Right atrium auricular region (tissue), 2 donors: ENCODE data around the gene POR. TPM values are rescaled to one million over a fixed set of nuclear protein-coding genes. Genes with fewer than 3 reads are reported as not detected.

ENCODE experiments used
- DNase-seq: peaks from one replicate; pipeline ENCODE4 v3.0.0-alpha.2; 2019; ENCODE audit warnings: low spot score
- H3K27ac ChIP-seq, 2 donors: fragments of 200-600 bp; sonication (generic); 1 replicate in 1 of 2; 2 replicates in 1 of 2; pipeline ENCODE4 v1.5.1; 2016 to 2019
- H3K27me3 ChIP-seq, 2 donors: fragments of 200-600 bp; sonication (generic); one replicate each; pipeline versions ENCODE4 v1.5.1 to v1.6.0; 2017 to 2019
- H3K36me3 ChIP-seq: fragments of 200-600 bp; sonication (generic); one replicate; pipeline ENCODE4 v1.5.1; 2016
- H3K4me1 ChIP-seq, 2 donors: fragments of 200-600 bp; sonication (generic); one replicate each; pipeline versions ENCODE4 v1.5.1 to v1.6.0; 2017 to 2019
- H3K4me3 ChIP-seq, 2 donors: fragments of 200-600 bp; sonication (generic); 1 replicate in 1 of 2; 2 replicates in 1 of 2; pipeline ENCODE4 v1.5.1; 2017 to 2019; ENCODE audit warnings: mild to moderate bottlenecking in 1 of 2, moderate library complexity in 1 of 2
- H3K9me3 ChIP-seq, 2 donors: fragments of 200-600 bp; sonication (generic); one replicate each; pipeline ENCODE4 v1.5.1; 2019
- CTCF ChIP-seq, 2 donors: fragments of 200-600 bp; sonication (generic); IDR thresholded peaks; one replicate each; pipeline ENCODE4 v1.5.1; 2019; ENCODE audit warnings: antibody characterized with exemption in 2 of 2
- total RNA-seq, 2 donors: library from RNA; depleted of rRNA; stranded (reverse); fragments of >200 nt; gene quantifications; one replicate each; pipeline ENCODE4 v1.1.0, GENCODE V29; 2016

POR gene
- total RNA-seq, 2 donors from 2014 or later, result 53.4 to 85.3 TPM

DNA sequence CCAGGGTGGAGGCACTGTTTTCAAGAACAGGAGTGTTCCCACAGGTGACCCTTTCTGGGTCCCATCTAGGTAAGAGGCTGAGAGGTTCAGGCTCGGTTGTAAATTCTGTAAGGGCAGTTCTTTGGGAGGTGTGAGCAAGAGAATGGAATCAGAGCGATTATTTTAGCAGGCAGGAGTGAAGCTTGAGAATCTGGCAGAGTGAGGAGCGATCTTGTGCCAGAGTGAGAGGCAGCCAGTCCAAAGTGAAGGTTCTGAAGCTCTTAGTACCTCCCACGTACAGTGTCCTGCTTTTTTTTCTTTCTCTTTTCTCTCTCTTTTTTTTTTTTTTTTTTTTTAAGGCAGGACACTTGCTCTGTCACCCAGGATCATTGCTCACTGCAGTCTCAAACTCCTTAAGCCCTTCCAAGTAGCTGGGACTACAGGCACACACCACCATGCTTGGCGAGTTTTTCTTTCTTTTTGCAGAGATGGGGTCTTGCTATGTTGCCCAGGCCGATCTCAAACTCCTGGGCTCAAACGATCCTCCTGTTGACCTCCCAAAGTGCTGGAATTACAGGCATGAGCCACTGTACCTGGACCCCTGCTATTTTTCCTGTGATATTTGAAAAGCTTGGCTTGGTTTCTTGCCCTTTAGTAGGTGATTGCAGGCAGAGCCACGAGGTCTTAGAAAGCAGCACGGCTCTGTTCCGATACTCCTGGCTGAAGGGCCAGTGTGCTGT is 10.9 kb downstream of the POR start:
- H3K36me3 ChIP-seq, result peaks cover 7% of the 10 kb centered on the region
- DNase-seq, result no peak
- H3K4me1 ChIP-seq, result peaks cover 0 to 32% of the 10 kb centered on the region in 2 donors
- H3K9me3 ChIP-seq, result no peaks in the 10 kb centered on the region
- H3K4me3 ChIP-seq, result no peak overlapping the region
- no peak for TF ChIP-seq CTCF (IDR thresholded peaks at IDR 0.05)
- peak overlapping the region; percentile 29 to 67 for H3K27ac ChIP-seq
- H3K27me3 ChIP-seq, result no peaks in the 10 kb centered on the region

GRCh38 chr7:75928568-75928914 is 13.6 kb downstream of the POR start:
- DNase-seq, result no peak
- Histone ChIP-seq H3K27ac (no peak overlapping the region), H3K36me3 (peaks cover 7% of the 10 kb centered on the region), H3K27me3 (no peaks in the 10 kb centered on the region), H3K4me3 (no peak overlapping the region), H3K9me3 (no peaks in the 10 kb centered on the region), H3K4me1 (peaks cover 0 to 16% of the 10 kb centered on the region in 2 donors)
- TF ChIP-seq CTCF (IDR thresholded peaks at IDR 0.05), result no peak

GRCh38 chr7:75931680-75932079 is 16.7 kb downstream of the POR start:
- Histone ChIP-seq H3K4me1 (no peaks in the 10 kb centered on the region), H3K27ac (no peak overlapping the region), H3K9me3 (no peaks in the 10 kb centered on the region), H3K4me3 (no peak overlapping the region), H3K36me3 (peaks cover 7% of the 10 kb centered on the region), H3K27me3 (no peaks in the 10 kb centered on the region)
- no peak for DNase-seq
- TF ChIP-seq CTCF (IDR thresholded peaks at IDR 0.05), result no peak

DNA sequence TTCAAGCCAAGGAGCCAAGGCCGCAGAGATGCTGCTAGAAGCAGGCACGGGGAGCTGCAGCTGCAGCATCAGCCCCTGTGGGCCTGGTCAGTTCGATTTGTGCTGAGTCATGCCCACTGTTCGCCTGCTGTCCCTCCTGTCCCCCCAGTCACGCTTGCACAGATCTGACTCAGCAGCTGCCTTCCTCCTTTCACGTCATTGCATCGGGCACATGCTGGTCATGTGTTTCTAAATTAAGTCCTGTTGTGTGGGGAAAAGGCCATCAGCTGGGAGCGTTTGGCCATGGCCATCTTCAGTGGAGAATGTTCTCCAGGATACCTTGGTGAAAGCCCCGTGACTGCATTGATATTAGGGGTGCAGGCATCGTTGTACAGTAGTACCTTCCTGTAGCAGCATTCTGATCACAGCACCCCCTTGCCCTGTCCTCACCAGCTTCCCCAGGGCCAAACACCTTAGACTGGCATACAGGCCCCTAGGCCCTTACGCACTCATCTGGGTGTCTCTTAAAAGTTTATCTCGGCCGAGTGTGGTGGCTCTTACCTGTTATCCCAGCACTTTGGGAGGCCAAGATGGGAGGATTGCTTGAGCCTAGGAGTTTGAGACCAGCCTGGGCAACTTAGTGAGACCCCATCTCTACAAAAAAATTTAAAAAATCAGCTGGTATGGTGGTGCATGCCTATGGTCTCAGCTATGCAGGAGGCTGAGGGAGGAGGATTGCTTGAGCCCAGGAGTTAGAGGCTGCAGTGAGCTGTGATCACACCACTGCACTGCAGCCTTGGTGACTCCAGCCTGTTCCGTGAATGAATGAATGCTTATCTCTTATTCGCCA is 23.2 kb downstream of the POR start:
- Histone ChIP-seq H3K27ac (peak overlapping the region; percentile 57 to 71), H3K9me3 (no peaks in the 10 kb centered on the region), H3K4me1 (peaks cover 0 to 12% of the 10 kb centered on the region in 2 donors), H3K36me3 (no peaks in the 10 kb centered on the region), H3K4me3 (no peak overlapping the region), H3K27me3 (no peaks in the 10 kb centered on the region)
- no peak for TF ChIP-seq CTCF (IDR thresholded peaks at IDR 0.05)
- DNase-seq, result peak; percentile 84

GRCh38 chr7:75938921-75939320 is 24.0 kb downstream of the POR start:
- no peak for DNase-seq
- peak overlapping the region in 1 of 2 donors; percentile 71 for H3K27ac ChIP-seq
- TF ChIP-seq CTCF (IDR thresholded peaks at IDR 0.05), result no peak

More at GRCh38 chr7:75938921-75939320, 24.0 kb downstream of the POR start:
- Histone ChIP-seq H3K4me3 (no peak overlapping the region), H3K27me3 (no peaks in the 10 kb centered on the region), H3K4me1 (peaks cover 0 to 12% of the 10 kb centered on the region in 2 donors), H3K36me3 (no peaks in the 10 kb centered on the region), H3K9me3 (no peaks in the 10 kb centered on the region)
